ENCODE measurements around the gene SEMA4A. TPM values are rescaled to one million over a fixed set of nuclear protein-coding genes. Genes with fewer than 3 reads are reported as not detected.

Gene SEMA4A
- 6.6 and 12.3 TPM in 2 replicates for total RNA-seq

GRCh38 chr1:156153362-156153761 is at the start of gene SEMA4A:
TSS of gene SEMA4A (plus strand) at chr1:156153585. CDS start at chr1:156154579, 994 bp downstream.

DNA sequence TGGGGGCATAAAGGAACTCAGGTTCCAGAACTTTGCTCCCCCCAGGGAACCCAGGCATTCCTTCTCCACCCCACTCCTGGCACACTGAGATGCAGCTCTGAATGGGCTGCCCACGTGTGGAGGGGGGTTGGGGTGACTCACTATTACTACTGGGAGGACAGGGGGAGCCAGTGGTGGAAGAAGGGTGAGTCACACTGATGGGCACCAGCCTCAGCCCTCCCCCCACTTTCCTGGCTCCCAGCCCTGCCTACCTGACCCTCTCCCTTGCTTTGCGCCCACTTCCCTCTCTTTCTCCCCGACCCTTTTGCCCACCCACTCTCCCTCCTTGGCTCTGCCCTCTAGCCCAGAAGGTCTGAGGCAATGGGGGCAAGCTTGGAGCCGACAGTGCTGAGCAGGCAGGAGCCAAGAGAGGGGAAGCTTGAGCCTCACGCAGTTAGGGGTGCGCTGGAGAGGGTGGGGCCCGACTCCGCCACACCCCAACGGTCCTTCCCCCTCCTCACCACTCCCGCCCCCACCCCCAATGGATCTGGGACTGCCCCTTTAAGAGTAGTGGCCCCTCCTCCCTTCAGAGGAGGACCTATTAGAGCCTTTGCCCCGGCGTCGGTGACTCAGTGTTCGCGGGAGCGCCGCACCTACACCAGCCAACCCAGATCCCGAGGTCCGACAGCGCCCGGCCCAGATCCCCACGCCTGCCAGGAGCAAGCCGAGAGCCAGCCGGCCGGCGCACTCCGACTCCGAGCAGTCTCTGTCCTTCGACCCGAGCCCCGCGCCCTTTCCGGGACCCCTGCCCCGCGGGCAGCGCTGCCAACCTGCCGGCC is 39.1 kb upstream of the SEMA4A start, which contains the start of gene LMNA:
TSS of gene LMNA (plus strand) at position 611 of the 818 bp plus-strand sequence. CDS start 208 bp downstream, outside the sequence.

GRCh38 chr1:156193488-156194299 is 40.3 kb downstream of the SEMA4A start, which contains the start of gene SLC25A44:
TSS of gene SLC25A44 (plus strand) at chr1:156194104. CDS start at chr1:156199848, 5,744 bp downstream.

GRCh38 chr1:156212833-156213643 is 59.7 kb downstream of the SEMA4A start, which contains the start of gene PMF1:
TSS of gene PMF1 (plus strand) at chr1:156213007. CDS start at chr1:156213016, 9 bp downstream.

Other genes starting within 250 kb of the SEMA4A start
- gene RIT1, start 242.2 kb upstream of the SEMA4A start, total RNA-seq = 17.6 and 19.8 TPM in 2 replicates
- gene KHDC4, start 219.2 kb upstream of the SEMA4A start, total RNA-seq = 11.9 and 19.1 TPM in 2 replicates
- gene RXFP4, start 211.9 kb upstream of the SEMA4A start, total RNA-seq = 0.23 TPM in 1 of 2 replicates, not detected in the other
- 66.1 and 121 TPM in 2 replicates for gene ARHGEF2, start 175.0 kb upstream of the SEMA4A start, total RNA-seq
- 484 and 494 TPM in 2 replicates for gene SSR2, start 132.6 kb upstream of the SEMA4A start, total RNA-seq
- 21.0 and 24.3 TPM in 2 replicates for gene UBQLN4, start 99.8 kb upstream of the SEMA4A start, total RNA-seq
- 118 and 130 TPM in 2 replicates for gene LAMTOR2, start 98.8 kb upstream of the SEMA4A start, total RNA-seq
- 66.7 and 81.8 TPM in 2 replicates for gene RAB25, start 92.4 kb upstream of the SEMA4A start, total RNA-seq
- 1.8 and 2.0 TPM in 2 replicates for gene MEX3A, start 71.1 kb upstream of the SEMA4A start, total RNA-seq
- gene LMNA, start 38.9 kb upstream of the SEMA4A start, total RNA-seq = 735 and 836 TPM in 2 replicates
- 8.6 and 11.0 TPM in 2 replicates for gene SLC25A44, start 40.5 kb downstream of the SEMA4A start, total RNA-seq
- 67.9 and 81.5 TPM in 2 replicates for gene PMF1, start 59.4 kb downstream of the SEMA4A start, total RNA-seq
- not detected in 2 replicates for gene BGLAP, start 88.6 kb downstream of the SEMA4A start, total RNA-seq
- gene PAQR6, start 94.5 kb downstream of the SEMA4A start, total RNA-seq = 0.30 and 2.4 TPM in 2 replicates
- gene SMG5, start 129.2 kb downstream of the SEMA4A start, total RNA-seq = 35.9 and 40.1 TPM in 2 replicates
- 7.6 and 9.1 TPM in 2 replicates for gene TMEM79, start 130.7 kb downstream of the SEMA4A start, total RNA-seq
- 39.4 and 40.7 TPM in 2 replicates for gene GLMP, start 142.1 kb downstream of the SEMA4A start, total RNA-seq
- gene VHLL, start 145.7 kb downstream of the SEMA4A start, total RNA-seq = not detected in 2 replicates
- 392 and 473 TPM in 2 replicates for gene CCT3, start 184.7 kb downstream of the SEMA4A start, total RNA-seq
- gene TSACC, start 184.9 kb downstream of the SEMA4A start, total RNA-seq = 0.86 TPM in 1 of 2 replicates, not detected in the other
- gene RHBG, start 215.6 kb downstream of the SEMA4A start, total RNA-seq = not detected in 2 replicates

All from hair follicular keratinocyte (primary cell).